ENCODE results near the gene RBMS1.

DNA sequence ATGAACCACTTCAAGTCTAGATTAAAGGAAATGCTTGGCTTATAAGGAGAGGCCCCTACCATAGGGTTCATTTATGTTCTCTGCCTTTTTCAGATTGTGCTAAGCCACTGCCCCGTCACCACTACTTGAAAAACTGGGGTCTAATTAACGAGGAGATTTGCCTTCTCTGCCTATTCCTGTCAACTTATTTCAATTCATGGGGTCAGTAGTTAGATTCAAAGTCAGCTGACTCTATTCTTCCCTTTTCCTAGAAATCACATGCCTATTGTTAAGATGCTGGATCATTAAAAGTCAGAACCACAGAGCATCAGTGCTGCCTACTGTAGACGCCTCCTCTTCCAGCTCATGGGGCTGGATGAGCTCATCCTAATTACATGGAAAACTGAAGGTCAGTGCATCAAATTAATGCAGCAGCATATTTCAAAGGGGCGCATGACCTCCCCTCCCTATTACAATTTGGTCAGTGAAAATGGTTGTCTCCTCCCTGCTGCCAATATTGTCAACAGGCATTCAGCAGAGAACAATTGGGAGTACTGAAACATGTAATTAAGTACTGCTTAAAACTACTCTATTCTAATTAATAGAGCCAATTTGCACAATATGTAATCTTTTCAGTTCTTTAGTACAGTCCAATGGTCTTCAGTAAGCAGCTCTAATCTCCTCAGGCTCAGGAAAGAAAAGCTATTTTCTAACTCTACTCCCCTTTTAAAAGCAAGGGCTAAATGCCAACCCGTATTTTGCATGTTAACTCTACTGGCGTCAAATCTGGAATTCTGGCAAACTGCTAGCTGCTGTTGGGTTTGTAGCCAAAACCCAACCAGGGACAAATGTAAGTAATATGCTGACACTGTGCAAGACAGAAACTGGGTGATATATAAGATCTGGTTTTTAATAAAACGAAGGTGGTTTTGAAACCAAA is 176.2 kb downstream of the RBMS1 start:
- TF ChIP-seq, protein P1, sequence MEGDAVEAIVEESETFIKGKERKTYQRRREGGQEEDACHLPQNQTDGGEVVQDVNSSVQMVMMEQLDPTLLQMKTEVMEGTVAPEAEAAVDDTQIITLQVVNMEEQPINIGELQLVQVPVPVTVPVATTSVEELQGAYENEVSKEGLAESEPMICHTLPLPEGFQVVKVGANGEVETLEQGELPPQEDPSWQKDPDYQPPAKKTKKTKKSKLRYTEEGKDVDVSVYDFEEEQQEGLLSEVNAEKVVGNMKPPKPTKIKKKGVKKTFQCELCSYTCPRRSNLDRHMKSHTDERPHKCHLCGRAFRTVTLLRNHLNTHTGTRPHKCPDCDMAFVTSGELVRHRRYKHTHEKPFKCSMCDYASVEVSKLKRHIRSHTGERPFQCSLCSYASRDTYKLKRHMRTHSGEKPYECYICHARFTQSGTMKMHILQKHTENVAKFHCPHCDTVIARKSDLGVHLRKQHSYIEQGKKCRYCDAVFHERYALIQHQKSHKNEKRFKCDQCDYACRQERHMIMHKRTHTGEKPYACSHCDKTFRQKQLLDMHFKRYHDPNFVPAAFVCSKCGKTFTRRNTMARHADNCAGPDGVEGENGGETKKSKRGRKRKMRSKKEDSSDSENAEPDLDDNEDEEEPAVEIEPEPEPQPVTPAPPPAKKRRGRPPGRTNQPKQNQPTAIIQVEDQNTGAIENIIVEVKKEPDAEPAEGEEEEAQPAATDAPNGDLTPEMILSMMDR (IDR thresholded peaks at IDR 0.05; ENCODE audit: insufficient read depth, low read depth, low read length) = no peak
- TF ChIP-seq EZH2 (IDR thresholded peaks at IDR 0.05; ENCODE audit: insufficient read depth, low read length) = no peak
